Uterus (tissue), 4 donors: ENCODE data around the gene SHROOM1. TPM values are rescaled to one million over a fixed set of nuclear protein-coding genes. Genes with fewer than 3 reads are reported as not detected.
A peak's percentile ranks its signal among the peaks of the same experiment; 100 is the strongest.

Source experiments
- DNase-seq, 2 donors: peaks; one replicate each; pipeline ENCODE4 v3.0.0-alpha.2; 2019 to 2020
- H3K27ac ChIP-seq, 2 donors: fragments of 200-600 bp; sonication (generic); 1 replicate in 1 of 2; 2 replicates in 1 of 2; pipeline ENCODE4 v1.5.1; 2016 to 2018
- H3K27me3 ChIP-seq, 2 donors: fragments of 200-600 bp; sonication (generic); one replicate each; pipeline ENCODE4 v1.5.1; 2018 to 2019; ENCODE audit warnings: control low read depth in 1 of 2
- H3K36me3 ChIP-seq, 2 donors: fragments of 200-600 bp; sonication (generic); one replicate each; pipeline ENCODE4 v1.5.1; 2019; ENCODE audit warnings: control low read depth in 1 of 2
- H3K4me1 ChIP-seq, 2 donors: fragments of 200-600 bp; sonication (generic); one replicate each; pipeline ENCODE4 v1.5.1; 2018 to 2019; ENCODE audit warnings: control low read depth in 1 of 2
- H3K4me3 ChIP-seq, 2 donors: fragments of 200-600 bp; sonication (generic); 1 replicate in 1 of 2; 2 replicates in 1 of 2; pipeline ENCODE4 v1.5.1; 2018 to 2019; ENCODE audit warnings: mild to moderate bottlenecking in 1 of 2
- H3K9me3 ChIP-seq, 2 donors: fragments of 200-600 bp; sonication (generic); one replicate each; pipeline ENCODE4 v1.5.1; 2019; ENCODE audit warnings: control low read depth in 1 of 2
- CTCF ChIP-seq, 4 experiments: fragments of 200-600 bp in 2 of 4; fragments of 450-650 bp in 2 of 4; sonication (generic) in 2 of 4; IDR thresholded peaks; one replicate each; pipeline ENCODE4 v1.5.1; 2016 to 2019; ENCODE audit warnings: antibody characterized with exemption in 4 of 4, mild to moderate bottlenecking in 2 of 4, moderate library complexity in 1 of 4
- POLR2A ChIP-seq, 2 donors: fragments of 450-650 bp; IDR thresholded peaks; one replicate each; pipeline ENCODE4 v1.6.1; 2016; ENCODE audit warnings: antibody characterized with exemption in 2 of 2, mild to moderate bottlenecking in 1 of 2, moderate library complexity in 1 of 2
- intact Hi-C: fragments of 100-400 bp; cut with DNase I; formaldehyde crosslinking; loops from one replicate; pipeline ENCODE4 v1.15.1; 2023; ENCODE audit warnings: low total_unique reads
- total RNA-seq, 4 donors: library from RNA; depleted of rRNA in 3 of 4; stranded (reverse); fragments of >200 nt in 3 of 4; gene quantifications; one replicate each; pipeline versions ENCODE4 v1.1.0 to v1.2.4, GENCODE V29; 2014 to 2023
- donor health status: DM: yes; HTN: yes; CAD: no.

SHROOM1 gene
- total RNA-seq, 4 donors from 2014 or later, result 5.0 to 28.0 (median 12.3) TPM

- no peak overlapping the region for H3K4me3 ChIP-seq
- DNase-seq, result no peak
- no peaks in the 10 kb centered on the region for H3K4me1 ChIP-seq
- no peaks in the 10 kb centered on the region for H3K27me3 ChIP-seq
- no peaks in the 10 kb centered on the region for H3K36me3 ChIP-seq
- H3K9me3 ChIP-seq, result no peaks in the 10 kb centered on the region
- intact Hi-C loops, result no loop called here
- H3K27ac ChIP-seq, result peak overlapping the region; percentile 75 to 97
- TF ChIP-seq CTCF (IDR thresholded peaks at IDR 0.05) (no peak), POLR2A (IDR thresholded peaks at IDR 0.05) (no peak)
These were observed 9.9 kb upstream of the SHROOM1 start for GRCh38 chr5:132840313-132840712.

- Histone ChIP-seq H3K9me3 (no peaks in the 10 kb centered on the region), H3K4me3 (no peak overlapping the region), H3K36me3 (no peaks in the 10 kb centered on the region), H3K4me1 (no peaks in the 10 kb centered on the region), H3K27ac (peak overlapping the region; percentile 75 to 97), H3K27me3 (no peaks in the 10 kb centered on the region)
- TF ChIP-seq CTCF (IDR thresholded peaks at IDR 0.05) (no peak), POLR2A (IDR thresholded peaks at IDR 0.05) (peak in 1 of 2 donors; percentile 40)
- no peak for DNase-seq
- intact Hi-C loops, result no loop called here
These were observed 9.2 kb upstream of the SHROOM1 start for GRCh38 chr5:132839426-132840301.

GRCh38 chr5:132838516-132839282 lies 8.3 kb upstream of the SHROOM1 start:
- intact Hi-C loops, result no loop called here
- Histone ChIP-seq H3K9me3 (no peaks in the 10 kb centered on the region), H3K4me3 (no peak overlapping the region), H3K27ac (peak overlapping the region; percentile 75 to 97), H3K27me3 (no peaks in the 10 kb centered on the region), H3K4me1 (no peaks in the 10 kb centered on the region), H3K36me3 (no peaks in the 10 kb centered on the region)
- no peak for DNase-seq
- TF ChIP-seq CTCF (IDR thresholded peaks at IDR 0.05) (no peak), POLR2A (IDR thresholded peaks at IDR 0.05) (no peak)

- peak overlapping the region in 1 of 2 donors; percentile 97 for H3K27ac ChIP-seq
These were observed 7.4 kb upstream of the SHROOM1 start for GRCh38 chr5:132837868-132838267.

More at GRCh38 chr5:132837868-132838267, 7.4 kb upstream of the SHROOM1 start:
- Histone ChIP-seq H3K4me3 (no peak overlapping the region), H3K4me1 (no peaks in the 10 kb centered on the region), H3K36me3 (no peaks in the 10 kb centered on the region), H3K27me3 (no peaks in the 10 kb centered on the region), H3K9me3 (no peaks in the 10 kb centered on the region)
- intact Hi-C loops, result no loop called here
- no peak for DNase-seq
- TF ChIP-seq CTCF (IDR thresholded peaks at IDR 0.05), result no peak
- no peak for TF ChIP-seq POLR2A (IDR thresholded peaks at IDR 0.05)
